GM23338 (cell line): ENCODE data around the gene MELK. TPM values are rescaled to one million over a fixed set of nuclear protein-coding genes. Genes with fewer than 3 reads are reported as not detected.

Source experiments
- ATAC-seq: fragments of 200-7000 bp; cut with Tn5 transposase; 3 replicates; pipeline ENCODE4 v1.9.1; 2020
- DNase-seq: peaks from one replicate; pipeline ENCODE4 v3.0.0-alpha.2; 2015; ENCODE audit warnings: low spot score
- H2AFZ ChIP-seq: fragments of 200-600 bp; sonication (generic); 2 replicates; pipeline ENCODE4 v1.8.0; 2016; ENCODE audit warnings: antibody characterized with exemption, mild to moderate bottlenecking, moderate library complexity
- H3F3A ChIP-seq: fragments of 200-600 bp; sonication (generic); replicated peaks from 2 replicates; pipeline ENCODE4 v1.8.0; 2017; ENCODE audit warnings: antibody characterized with exemption, mixed run types, low read depth
- H3K27ac ChIP-seq: fragments of 200-600 bp; sonication (generic); 2 replicates; pipeline ENCODE4 v1.6.1; 2016; ENCODE audit warnings: low read depth
- H3K27me3 ChIP-seq: fragments of 200-600 bp; sonication (generic); 2 replicates; pipeline ENCODE4 v1.8.0; 2016; ENCODE audit warnings: mild to moderate bottlenecking, mixed run types, moderate library complexity; ENCODE audit not compliant: insufficient read depth
- H3K36me3 ChIP-seq: fragments of 200-600 bp; sonication (generic); 2 replicates; pipeline ENCODE4 v1.8.0; 2016; ENCODE audit warnings: mild to moderate bottlenecking; ENCODE audit not compliant: insufficient read depth
- H3K4me1 ChIP-seq: fragments of 200-600 bp; sonication (generic); 2 replicates; pipeline ENCODE4 v1.8.0; 2016; ENCODE audit warnings: mild to moderate bottlenecking, moderate library complexity; ENCODE audit not compliant: insufficient read depth
- H3K4me2 ChIP-seq: fragments of 200-600 bp; sonication (generic); 2 replicates; pipeline ENCODE4 v1.7.1; 2017; ENCODE audit warnings: mixed run types
- H3K4me3 ChIP-seq: fragments of 200-600 bp; sonication (generic); 2 replicates; pipeline ENCODE4 v1.6.1; 2016; ENCODE audit warnings: mixed run types
- H3K79me2 ChIP-seq: fragments of 200-600 bp; sonication (generic); replicated peaks from 2 replicates; pipeline ENCODE4 v1.8.0; 2017; ENCODE audit warnings: mild to moderate bottlenecking; ENCODE audit not compliant: insufficient read depth
- H3K9me2 ChIP-seq: fragments of 200-600 bp; sonication (generic); 2 replicates; pipeline ENCODE4 v1.8.0; 2017; ENCODE audit not compliant: insufficient read depth
- H4K20me1 ChIP-seq: fragments of 200-600 bp; sonication (generic); replicated peaks from 2 replicates; pipeline ENCODE4 v1.8.0; 2017; ENCODE audit warnings: mild to moderate bottlenecking; ENCODE audit not compliant: insufficient read depth
- H3K27ac Mint-ChIP-seq: 2 replicates; pipeline ENCODE4 v1.8.0; 2020; ENCODE audit warnings: inconsistent platforms, mild to moderate bottlenecking, moderate library complexity, mixed read lengths
- H3K27me3 Mint-ChIP-seq: 3 replicates; pipeline ENCODE4 v1.8.0; 2022; ENCODE audit warnings: low read depth, mild to moderate bottlenecking, moderate library complexity, mixed read lengths, inconsistent platforms; ENCODE audit not compliant: insufficient read depth, poor library complexity
- H3K36me3 Mint-ChIP-seq: 3 replicates; pipeline ENCODE4 v1.8.0; 2021; ENCODE audit warnings: low read depth, mild to moderate bottlenecking, inconsistent platforms, moderate library complexity, mixed read lengths
- H3K4me1 Mint-ChIP-seq: 3 replicates; pipeline ENCODE4 v1.8.0; 2020; ENCODE audit warnings: mild to moderate bottlenecking, inconsistent platforms, mixed read lengths
- H3K4me3 Mint-ChIP-seq: 3 replicates; pipeline ENCODE4 v1.8.0; 2021; ENCODE audit warnings: moderate library complexity, mild to moderate bottlenecking, inconsistent platforms, mixed read lengths
- H3K9me3 Mint-ChIP-seq: 3 replicates; pipeline ENCODE4 v1.8.0; 2020; ENCODE audit warnings: moderate library complexity, mild to moderate bottlenecking, inconsistent platforms, mixed read lengths
- CREB1 ChIP-seq: fragments of 250-450 bp; sonication (Bioruptor Pico); IDR thresholded peaks from 2 replicates; pipeline ENCODE4 v1.5.0; 2020; ENCODE audit warnings: low read depth, mild to moderate bottlenecking, moderate library complexity
- ETS1 ChIP-seq: IDR thresholded peaks from 2 replicates; pipeline ENCODE4 v1.6.1; 2016; ENCODE audit warnings: antibody characterized with exemption
- EZH2 ChIP-seq: fragments of 200-600 bp; sonication (generic); IDR thresholded peaks from one replicate; pipeline ENCODE4 v1.8.0; 2017; ENCODE audit warnings: antibody characterized with exemption, mild to moderate bottlenecking, low read depth; ENCODE audit not compliant: unreplicated experiment
- EZH2phosphoT487 ChIP-seq: fragments of 200-600 bp; sonication (generic); IDR thresholded peaks from one replicate; pipeline ENCODE4 v1.8.1; 2018; ENCODE audit warnings: antibody characterized with exemption; ENCODE audit not compliant: unreplicated experiment
- JUNB ChIP-seq: IDR thresholded peaks from one replicate; pipeline ENCODE4 v1.6.1; 2016; ENCODE audit warnings: antibody characterized with exemption; ENCODE audit not compliant: unreplicated experiment
- NANOG ChIP-seq: IDR thresholded peaks from 2 replicates; pipeline ENCODE4 v1.6.1; 2016; ENCODE audit warnings: antibody characterized with exemption, borderline replicate concordance
- POLR2AphosphoS5 ChIP-seq: IDR thresholded peaks from 2 replicates; pipeline ENCODE4 v1.6.1; 2016; ENCODE audit warnings: antibody characterized with exemption, low read depth
- STAT1 ChIP-seq: IDR thresholded peaks from one replicate; pipeline ENCODE4 v1.6.1; 2016; ENCODE audit warnings: antibody characterized with exemption; ENCODE audit not compliant: unreplicated experiment
- ZNF331 ChIP-seq: fragments of 250-450 bp; sonication (Bioruptor Pico); IDR thresholded peaks from 2 replicates; pipeline ENCODE4 v1.5.0; 2020; ENCODE audit warnings: low read depth, mild to moderate bottlenecking, moderate library complexity
- ZNF462 ChIP-seq: fragments of 250-450 bp; sonication (Bioruptor Pico); IDR thresholded peaks from 2 replicates; pipeline ENCODE4 v1.5.0; 2020; ENCODE audit warnings: mild to moderate bottlenecking, moderate library complexity
- polyA plus RNA-seq: library from polyadenylated mRNA; unstranded; fragments of >200 nt; fragmentation: Nextera tagmentation; extraction: Ambion mirVana; gene quantifications from 2 replicates; pipeline ENCODE4 v1.2.1, GENCODE V29; 2016
- total RNA-seq: library from RNA; depleted of rRNA; stranded (reverse); fragments of >200 nt; shearing (Covaris generic); gene quantifications from 2 replicates; pipeline ENCODE4 v1.2.3, GENCODE V29; 2014
- TF ChIP-seq, protein P1 (sequence below), 2 experiments: fragments of 200-600 bp in 1 of 2; sonication (generic) in 1 of 2; conservative IDR thresholded peaks; 2 replicates each; pipeline versions ENCODE4 v1.5.1 to v1.6.1; 2016 to 2017; ENCODE audit warnings: antibody characterized with exemption in 2 of 2, low read depth in 2 of 2, mild to moderate bottlenecking in 2 of 2, moderate library complexity in 1 of 2
- TF ChIP-seq, protein P2 (sequence below): IDR thresholded peaks from one replicate; pipeline ENCODE4 v1.6.1; 2018; ENCODE audit warnings: antibody characterized with exemption; ENCODE audit not compliant: unreplicated experiment

The MELK gene
- total and polyA plus RNA-seq, 2 experiments from 2014 or later = 37.2 to 55.7 TPM

DNA sequence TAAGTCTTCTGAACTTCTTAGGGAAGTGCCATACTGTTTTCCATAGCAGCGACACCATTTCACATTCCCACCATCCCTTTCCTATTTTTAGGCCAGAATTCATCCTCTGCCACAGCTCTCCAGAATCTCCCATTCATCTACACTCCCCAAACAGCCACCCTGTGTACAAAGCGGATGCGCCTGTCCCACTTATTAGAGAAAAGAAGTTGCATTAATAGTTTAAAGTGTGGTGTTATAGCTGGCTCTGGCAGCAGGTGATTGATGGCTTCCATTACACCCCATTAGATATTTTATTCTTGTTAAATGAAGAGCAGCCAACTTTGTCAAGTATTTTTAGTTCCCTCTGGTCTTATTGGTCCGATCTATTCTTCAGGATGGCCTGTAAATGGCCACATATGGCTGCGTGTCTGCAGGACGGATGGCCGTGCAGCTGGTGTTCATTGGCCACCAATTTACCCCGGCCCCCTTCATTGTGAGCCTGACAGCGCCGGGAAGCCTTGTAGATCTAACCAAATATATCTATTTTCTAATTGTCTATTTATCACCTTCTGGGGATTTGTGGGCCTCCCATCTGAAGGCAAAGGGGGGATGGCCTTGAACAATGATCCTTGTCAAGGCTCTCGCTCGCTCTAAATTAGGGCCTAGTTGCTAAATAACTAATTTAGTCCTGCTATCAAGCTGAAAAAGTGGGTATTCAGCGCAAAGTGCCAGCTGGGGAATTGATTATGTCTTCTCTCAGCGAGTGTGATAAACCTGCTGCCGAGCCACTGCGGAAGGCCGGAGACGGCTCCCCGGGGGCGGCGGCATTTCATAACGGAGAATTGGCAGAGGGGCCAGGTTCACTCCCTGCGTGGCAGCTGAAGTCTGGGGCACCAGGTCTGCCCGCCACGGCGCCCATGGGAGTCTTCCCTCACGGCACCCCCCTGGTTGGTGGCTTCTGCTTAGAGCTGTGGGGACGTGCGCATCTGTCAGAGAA is 141.1 kb downstream of the MELK start:
- no peak overlapping the region for H2AFZ ChIP-seq
- no peak overlapping the region for H3K27ac Mint-ChIP-seq
- DNase-seq (no peak), ATAC-seq (no peak)
- no peaks in the 10 kb centered on the region; the same call in 1 of the 2 replicates for H3K9me2 ChIP-seq
- no peak overlapping the region for H3K4me2 ChIP-seq
- H3K4me1 ChIP-seq = no peaks in the 10 kb centered on the region
- H3K36me3 Mint-ChIP-seq = no peaks in the 10 kb centered on the region
- no peaks in the 10 kb centered on the region for H3K4me1 Mint-ChIP-seq
- H3K27me3 ChIP-seq = no peaks in the 10 kb centered on the region
- H3K27ac ChIP-seq = no peak overlapping the region
- TF ChIP-seq, protein P1, sequence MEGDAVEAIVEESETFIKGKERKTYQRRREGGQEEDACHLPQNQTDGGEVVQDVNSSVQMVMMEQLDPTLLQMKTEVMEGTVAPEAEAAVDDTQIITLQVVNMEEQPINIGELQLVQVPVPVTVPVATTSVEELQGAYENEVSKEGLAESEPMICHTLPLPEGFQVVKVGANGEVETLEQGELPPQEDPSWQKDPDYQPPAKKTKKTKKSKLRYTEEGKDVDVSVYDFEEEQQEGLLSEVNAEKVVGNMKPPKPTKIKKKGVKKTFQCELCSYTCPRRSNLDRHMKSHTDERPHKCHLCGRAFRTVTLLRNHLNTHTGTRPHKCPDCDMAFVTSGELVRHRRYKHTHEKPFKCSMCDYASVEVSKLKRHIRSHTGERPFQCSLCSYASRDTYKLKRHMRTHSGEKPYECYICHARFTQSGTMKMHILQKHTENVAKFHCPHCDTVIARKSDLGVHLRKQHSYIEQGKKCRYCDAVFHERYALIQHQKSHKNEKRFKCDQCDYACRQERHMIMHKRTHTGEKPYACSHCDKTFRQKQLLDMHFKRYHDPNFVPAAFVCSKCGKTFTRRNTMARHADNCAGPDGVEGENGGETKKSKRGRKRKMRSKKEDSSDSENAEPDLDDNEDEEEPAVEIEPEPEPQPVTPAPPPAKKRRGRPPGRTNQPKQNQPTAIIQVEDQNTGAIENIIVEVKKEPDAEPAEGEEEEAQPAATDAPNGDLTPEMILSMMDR (conservative IDR thresholded peaks at IDR 0.05; ENCODE audit: low read depth in 2 of 2) = no peak
- TF ChIP-seq EZH2phosphoT487 (no peak), ETS1 (no peak), STAT1 (no peak), CREB1 (no peak), EZH2 (no peak), NANOG (no peak), POLR2AphosphoS5 (no peak), JUNB (no peak), ZNF462 (CRISPR knock-in tag) (no peak), ZNF331 (CRISPR knock-in tag) (no peak)
- TF ChIP-seq, protein P2, sequence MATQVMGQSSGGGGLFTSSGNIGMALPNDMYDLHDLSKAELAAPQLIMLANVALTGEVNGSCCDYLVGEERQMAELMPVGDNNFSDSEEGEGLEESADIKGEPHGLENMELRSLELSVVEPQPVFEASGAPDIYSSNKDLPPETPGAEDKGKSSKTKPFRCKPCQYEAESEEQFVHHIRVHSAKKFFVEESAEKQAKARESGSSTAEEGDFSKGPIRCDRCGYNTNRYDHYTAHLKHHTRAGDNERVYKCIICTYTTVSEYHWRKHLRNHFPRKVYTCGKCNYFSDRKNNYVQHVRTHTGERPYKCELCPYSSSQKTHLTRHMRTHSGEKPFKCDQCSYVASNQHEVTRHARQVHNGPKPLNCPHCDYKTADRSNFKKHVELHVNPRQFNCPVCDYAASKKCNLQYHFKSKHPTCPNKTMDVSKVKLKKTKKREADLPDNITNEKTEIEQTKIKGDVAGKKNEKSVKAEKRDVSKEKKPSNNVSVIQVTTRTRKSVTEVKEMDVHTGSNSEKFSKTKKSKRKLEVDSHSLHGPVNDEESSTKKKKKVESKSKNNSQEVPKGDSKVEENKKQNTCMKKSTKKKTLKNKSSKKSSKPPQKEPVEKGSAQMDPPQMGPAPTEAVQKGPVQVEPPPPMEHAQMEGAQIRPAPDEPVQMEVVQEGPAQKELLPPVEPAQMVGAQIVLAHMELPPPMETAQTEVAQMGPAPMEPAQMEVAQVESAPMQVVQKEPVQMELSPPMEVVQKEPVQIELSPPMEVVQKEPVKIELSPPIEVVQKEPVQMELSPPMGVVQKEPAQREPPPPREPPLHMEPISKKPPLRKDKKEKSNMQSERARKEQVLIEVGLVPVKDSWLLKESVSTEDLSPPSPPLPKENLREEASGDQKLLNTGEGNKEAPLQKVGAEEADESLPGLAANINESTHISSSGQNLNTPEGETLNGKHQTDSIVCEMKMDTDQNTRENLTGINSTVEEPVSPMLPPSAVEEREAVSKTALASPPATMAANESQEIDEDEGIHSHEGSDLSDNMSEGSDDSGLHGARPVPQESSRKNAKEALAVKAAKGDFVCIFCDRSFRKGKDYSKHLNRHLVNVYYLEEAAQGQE = no peak
- no peaks in the 10 kb centered on the region for H3K79me2 ChIP-seq
- H3K27me3 Mint-ChIP-seq = no peaks in the 10 kb centered on the region
- H3K36me3 ChIP-seq = no peaks in the 10 kb centered on the region
- H4K20me1 ChIP-seq = no peaks in the 10 kb centered on the region
- no peaks in the 10 kb centered on the region for H3K9me3 Mint-ChIP-seq
- H3F3A ChIP-seq = no peaks in the 10 kb centered on the region
- no peak overlapping the region for H3K4me3 Mint-ChIP-seq
- H3K4me3 ChIP-seq = no peak overlapping the region
